BJ (cell line): ENCODE results near the gene UMODL1. TPM values are rescaled to one million over a fixed set of nuclear protein-coding genes. Genes with fewer than 3 reads are reported as not detected.

Source experiments
- CTCF ChIA-PET: fragments of 350-600 bp; formaldehyde crosslinking; extraction: SDS; loops from one replicate; lab custom pipeline; 2021; ENCODE audit warnings: antibody characterized with exemption, inconsistent platforms; lab: Yijun Ruan, JAX
- POLR2A ChIA-PET: fragments of 300-600 bp; sonication (Branson Sonifier 250); formaldehyde crosslinking; extraction: SDS; loops from one replicate; lab custom pipeline; 2021; ENCODE audit warnings: antibody characterized with exemption; lab: Charles Lee
- DNase-seq: peaks from one replicate; pipeline ENCODE4 v3.0.0-alpha.2; 2011; ENCODE audit warnings: low read depth
- H3K27me3 ChIP-seq: 2 replicates; pipeline ENCODE4 v1.6.0; 2011; ENCODE audit warnings: low read length; ENCODE audit not compliant: control insufficient read depth, insufficient read depth
- H3K36me3 ChIP-seq: 2 replicates; pipeline ENCODE4 v1.5.1; 2011; ENCODE audit warnings: low read length; ENCODE audit not compliant: control insufficient read depth, insufficient read depth
- H3K4me3 ChIP-seq: 2 replicates; pipeline ENCODE4 v1.5.1; 2011; ENCODE audit warnings: low read depth, mild to moderate bottlenecking, control low read depth, low read length
- polyA plus RNA-seq: library from polyadenylated mRNA; depleted of rRNA; stranded (reverse); fragments of >200 nt; gene quantifications from 2 replicates; pipeline ENCODE4 v1.2.3, GENCODE V29; 2011
- TF ChIP-seq, protein P1 (sequence below): IDR thresholded peaks from 2 replicates; pipeline ENCODE4 v1.5.1; 2011; ENCODE audit warnings: low read depth, mild to moderate bottlenecking, control low read depth, inconsistent platforms, low read length, moderate library complexity; ENCODE audit not compliant: insufficient read depth

UMODL1 gene
- polyA plus RNA-seq, 1 experiment: 0.04 TPM

DNA sequence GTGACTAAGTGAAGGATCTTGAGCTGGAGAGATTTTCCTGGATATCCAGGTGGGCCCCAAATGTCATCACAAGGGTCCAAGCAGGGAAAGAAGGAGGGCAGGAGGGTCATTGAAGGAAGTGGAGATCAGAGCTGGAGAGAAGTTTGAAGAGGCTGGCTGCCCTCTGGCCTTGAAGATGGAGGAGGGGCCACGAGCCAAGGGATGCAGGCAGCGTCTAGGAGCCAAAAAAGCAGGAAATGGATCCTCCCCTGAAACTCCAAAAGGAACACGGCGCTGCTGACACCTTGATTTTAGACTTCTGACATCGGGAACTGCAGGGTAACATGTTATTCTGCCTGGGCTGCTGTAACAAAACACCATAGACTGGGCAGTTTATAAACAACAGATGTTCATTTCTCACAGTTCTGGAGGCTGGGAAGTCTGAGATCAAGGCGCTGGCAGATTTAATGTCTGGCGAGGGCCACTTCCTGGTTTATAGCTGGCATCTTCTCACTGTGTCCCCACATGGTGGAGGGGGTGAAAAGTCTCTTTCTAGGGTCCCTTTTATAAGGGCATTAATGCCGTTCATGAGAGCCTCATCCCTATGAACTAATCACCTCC, 32.2 kb upstream of the UMODL1 start:
- ChIA-PET CTCF (interaction anchor here (1.0 to 3.3 kb wide), 5 partner anchors 13 to 426 kb away, joined by 3 to 13 read pairs (median 3); no protein-coding TSS in a partner anchor), POLR2A (no interaction called here)
- Histone ChIP-seq H3K36me3 (no peaks in the 10 kb centered on the region), H3K27me3 (no peaks in the 10 kb centered on the region), H3K4me3 (no peak overlapping the region)
- TF ChIP-seq, protein P1, sequence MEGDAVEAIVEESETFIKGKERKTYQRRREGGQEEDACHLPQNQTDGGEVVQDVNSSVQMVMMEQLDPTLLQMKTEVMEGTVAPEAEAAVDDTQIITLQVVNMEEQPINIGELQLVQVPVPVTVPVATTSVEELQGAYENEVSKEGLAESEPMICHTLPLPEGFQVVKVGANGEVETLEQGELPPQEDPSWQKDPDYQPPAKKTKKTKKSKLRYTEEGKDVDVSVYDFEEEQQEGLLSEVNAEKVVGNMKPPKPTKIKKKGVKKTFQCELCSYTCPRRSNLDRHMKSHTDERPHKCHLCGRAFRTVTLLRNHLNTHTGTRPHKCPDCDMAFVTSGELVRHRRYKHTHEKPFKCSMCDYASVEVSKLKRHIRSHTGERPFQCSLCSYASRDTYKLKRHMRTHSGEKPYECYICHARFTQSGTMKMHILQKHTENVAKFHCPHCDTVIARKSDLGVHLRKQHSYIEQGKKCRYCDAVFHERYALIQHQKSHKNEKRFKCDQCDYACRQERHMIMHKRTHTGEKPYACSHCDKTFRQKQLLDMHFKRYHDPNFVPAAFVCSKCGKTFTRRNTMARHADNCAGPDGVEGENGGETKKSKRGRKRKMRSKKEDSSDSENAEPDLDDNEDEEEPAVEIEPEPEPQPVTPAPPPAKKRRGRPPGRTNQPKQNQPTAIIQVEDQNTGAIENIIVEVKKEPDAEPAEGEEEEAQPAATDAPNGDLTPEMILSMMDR: no peak
- DNase-seq: peak; percentile 46

DNA sequence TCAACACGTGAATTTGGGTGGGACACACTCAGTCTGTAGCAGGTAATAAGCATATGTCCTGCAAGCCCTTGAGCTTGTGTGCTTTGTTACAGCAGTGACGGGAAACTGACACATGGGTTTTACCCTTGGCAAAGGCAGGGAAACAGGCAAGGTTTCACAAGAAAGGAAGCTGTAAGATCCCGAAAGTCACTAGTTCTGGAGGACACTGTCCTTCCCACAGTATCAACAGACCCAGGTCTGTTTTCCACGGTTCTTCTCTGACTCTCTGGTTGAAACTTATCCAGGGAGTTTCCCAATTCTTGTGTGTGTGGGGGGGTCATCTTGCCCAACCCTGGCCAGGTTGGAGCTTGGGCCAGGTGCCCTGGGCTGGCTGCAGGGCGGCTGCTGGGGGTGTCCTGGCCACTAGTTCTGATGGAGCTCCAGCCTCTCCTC, 31.6 kb upstream of the UMODL1 start:
- POLR2A ChIA-PET: no interaction called here
- Histone ChIP-seq H3K4me3 (no peak overlapping the region), H3K27me3 (no peaks in the 10 kb centered on the region), H3K36me3 (no peaks in the 10 kb centered on the region)
- CTCF ChIA-PET: interaction anchor here (1.0 to 3.3 kb wide), 3 partner anchors 14 to 427 kb away, joined by 3 to 13 read pairs (median 3); no protein-coding TSS in a partner anchor
- TF ChIP-seq, protein P1: no peak
- DNase-seq: peak; percentile 40

DNA sequence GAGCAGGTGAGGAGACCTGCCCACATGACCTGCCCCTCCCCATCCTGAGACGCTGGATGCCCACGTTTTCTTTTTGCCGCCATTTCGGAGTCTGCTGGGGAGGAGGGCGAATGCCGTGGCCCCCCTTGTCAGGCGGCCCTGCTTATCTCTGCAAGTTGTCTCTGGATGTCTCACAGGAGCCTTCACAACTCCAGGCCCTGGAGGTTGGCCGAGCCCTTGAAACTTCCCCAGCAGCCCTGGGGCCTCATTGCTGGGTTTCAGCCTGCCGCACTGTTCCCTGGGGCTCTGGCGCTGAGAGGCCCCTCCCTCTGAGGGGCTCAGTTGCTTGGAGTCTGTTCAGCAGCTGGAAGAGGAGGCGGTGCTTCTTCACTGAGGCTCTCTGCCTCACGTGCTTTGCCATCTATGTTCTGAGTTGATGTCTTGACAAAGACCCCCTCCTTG, 31.2 kb upstream of the UMODL1 start:
- POLR2A ChIA-PET: no interaction called here
- CTCF ChIA-PET: interaction anchor here (1.0 to 3.3 kb wide), 3 partner anchors 14 to 427 kb away, joined by 3 to 13 read pairs (median 3); no protein-coding TSS in a partner anchor
- Histone ChIP-seq H3K4me3 (no peak overlapping the region), H3K36me3 (no peaks in the 10 kb centered on the region), H3K27me3 (no peaks in the 10 kb centered on the region)
- TF ChIP-seq, protein P1: no peak
- DNase-seq: peak; percentile 31

DNA sequence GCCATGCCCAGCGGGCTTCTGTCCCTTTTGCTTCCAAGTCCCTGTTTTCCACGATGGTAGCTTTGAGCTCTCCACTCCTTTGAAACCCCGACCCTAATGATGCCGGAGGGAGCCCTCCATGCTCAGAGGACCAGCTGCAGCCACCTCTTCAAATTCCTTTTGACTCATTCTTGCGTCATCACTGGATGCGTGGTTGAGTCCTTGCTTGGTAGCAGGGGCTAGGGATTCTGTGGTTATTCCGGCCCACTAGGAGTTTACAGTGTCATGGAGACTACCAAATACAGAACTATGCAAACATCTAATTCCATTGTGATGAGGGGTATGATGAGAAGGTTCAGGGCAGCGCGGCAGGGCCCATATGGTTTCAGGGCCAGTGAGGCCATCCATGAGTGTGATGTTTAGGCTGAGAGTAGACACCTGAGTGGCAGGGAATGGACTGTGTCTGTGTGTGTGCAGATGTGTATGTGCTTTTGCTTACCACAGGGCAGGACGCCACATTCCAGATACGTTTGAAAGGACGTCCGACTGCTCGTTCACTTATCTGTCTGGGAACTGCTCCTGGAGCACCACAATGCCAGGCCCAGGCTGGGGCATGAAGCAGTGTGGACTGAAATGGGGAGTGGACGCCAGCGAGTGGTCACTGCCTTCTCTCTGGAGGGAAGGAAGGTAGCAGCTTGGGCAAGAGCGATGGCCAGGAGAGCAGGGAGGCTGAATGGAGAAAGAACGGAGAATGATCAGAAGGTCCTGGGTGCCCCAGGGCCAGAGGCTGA, 30.5 kb upstream of the UMODL1 start:
- no peak overlapping the region for H3K4me3 ChIP-seq
- ChIA-PET POLR2A (no interaction called here), CTCF (interaction anchor here (0.6 to 3.3 kb wide), 2 partner anchors 45 to 67 kb away, joined by 3 to 13 read pairs; no protein-coding TSS in a partner anchor)
- H3K36me3 ChIP-seq: no peaks in the 10 kb centered on the region
- H3K27me3 ChIP-seq: no peaks in the 10 kb centered on the region
- TF ChIP-seq, protein P1: no peak
- DNase-seq: peak; percentile 98

DNA sequence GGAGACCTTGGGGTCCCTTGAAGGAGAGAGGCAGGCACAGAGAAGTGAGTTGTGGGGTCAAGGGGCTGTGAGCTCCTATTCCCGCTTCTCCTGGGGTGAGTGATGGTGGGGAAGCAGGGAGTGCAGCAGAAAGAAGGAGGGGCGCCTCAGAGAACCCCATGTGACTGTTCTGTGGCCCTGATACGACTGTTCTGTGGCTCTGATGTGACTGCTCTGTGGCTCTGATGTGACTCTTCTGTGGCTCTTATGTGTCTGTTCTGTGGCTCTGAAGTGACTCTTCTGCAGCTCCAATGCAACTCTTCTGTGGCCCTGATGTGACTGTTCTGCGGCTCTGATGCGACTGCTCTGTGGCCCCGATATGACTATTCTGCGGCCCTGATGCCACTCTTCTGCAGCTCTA, 29.9 kb upstream of the UMODL1 start:
- no peaks in the 10 kb centered on the region for H3K27me3 ChIP-seq
- CTCF ChIA-PET: interaction anchor here (0.7 kb wide), 1 partner anchor 33 kb away, joined by 3 read pairs; no protein-coding TSS in a partner anchor

More for the DNA sequence above, 29.9 kb upstream of the UMODL1 start:
- TF ChIP-seq, protein P1: no peak
- no peak for DNase-seq
- POLR2A ChIA-PET: no interaction called here
- H3K36me3 ChIP-seq: no peaks in the 10 kb centered on the region
- H3K4me3 ChIP-seq: no peak overlapping the region
